Neural cell (in vitro differentiated cells): ENCODE results near the gene SEBOX. TPM values are rescaled to one million over a fixed set of nuclear protein-coding genes. Genes with fewer than 3 reads are reported as not detected.

ENCODE experiments used
- H2AFZ ChIP-seq: fragments of 200-600, 300-800 bp; sonication (generic), shearing (Covaris generic); 2 replicates; pipeline ENCODE4 v1.6.0; 2014; ENCODE audit warnings: low read depth, mild to moderate bottlenecking, antibody characterized with exemption, low read length, moderate library complexity
- H3F3A ChIP-seq: fragments of 200-600 bp; shearing (Covaris generic); 2 replicates; pipeline ENCODE4 v1.6.1; 2016; ENCODE audit warnings: mild to moderate bottlenecking, moderate library complexity, mixed read lengths, antibody characterized with exemption, low read length; ENCODE audit not compliant: insufficient read depth, poor library complexity, severe bottlenecking
- H3K27ac ChIP-seq: fragments of 200-600, 300-800 bp; sonication (generic), shearing (Covaris generic); 2 replicates; pipeline ENCODE4 v1.5.1; 2014; ENCODE audit warnings: mild to moderate bottlenecking, low read length, moderate library complexity
- H3K27me3 ChIP-seq: fragments of 300-800, 200-600 bp; sonication (generic), shearing (Covaris generic); 2 replicates; pipeline ENCODE4 v1.6.0; 2014; ENCODE audit warnings: mild to moderate bottlenecking, low read depth, low read length, moderate library complexity; ENCODE audit not compliant: insufficient read depth
- H3K36me3 ChIP-seq: fragments of 300-800, 200-600 bp; sonication (generic), shearing (Covaris generic); 2 replicates; pipeline ENCODE4 v1.5.1; 2014; ENCODE audit warnings: mild to moderate bottlenecking, antibody characterized with exemption, low read length, moderate library complexity; ENCODE audit not compliant: insufficient read depth
- H3K4me2 ChIP-seq: fragments of 300-800, 200-600 bp; sonication (generic), shearing (Covaris generic); 2 replicates; pipeline ENCODE4 v1.6.0; 2014; ENCODE audit warnings: mild to moderate bottlenecking, low read length
- H3K4me3 ChIP-seq: fragments of 300-800, 200-600 bp; sonication (generic), shearing (Covaris generic); 2 replicates; pipeline ENCODE4 v1.5.1; 2014; ENCODE audit warnings: mild to moderate bottlenecking, low read length, moderate library complexity
- H3K79me2 ChIP-seq: fragments of 200-600 bp; shearing (Covaris generic); replicated peaks from 2 replicates; pipeline ENCODE4 v1.6.0; 2014; ENCODE audit warnings: mild to moderate bottlenecking, low read length, moderate library complexity; ENCODE audit not compliant: insufficient read depth
- H3K9ac ChIP-seq: fragments of 300-800, 200-600 bp; sonication (generic), shearing (Covaris generic); 2 replicates; pipeline ENCODE4 v1.6.1; 2016; ENCODE audit warnings: mild to moderate bottlenecking, low read length, mixed read lengths
- H3K9me2 ChIP-seq: fragments of 200-600 bp; shearing (Covaris generic); 2 replicates; pipeline ENCODE4 v1.6.1; 2016; ENCODE audit warnings: mild to moderate bottlenecking, low read length, mixed read lengths; ENCODE audit not compliant: insufficient read depth
- H3K9me3 ChIP-seq: fragments of 200-600, 300-800 bp; sonication (generic), shearing (Covaris generic); 2 replicates; pipeline ENCODE4 v1.6.1; 2016; ENCODE audit warnings: mild to moderate bottlenecking, mixed run types, low read length, moderate library complexity, mixed read lengths
- H4K20me1 ChIP-seq: fragments of 200-600 bp; shearing (Covaris generic); 2 replicates; pipeline ENCODE4 v1.6.1; 2016; ENCODE audit warnings: mild to moderate bottlenecking, mixed run types; ENCODE audit not compliant: insufficient read depth
- EZH2 ChIP-seq: fragments of 200-600, 300-800 bp; shearing (Covaris generic), sonication (generic); IDR thresholded peaks from 2 replicates; pipeline ENCODE4 v1.6.1; 2014; ENCODE audit warnings: antibody characterized with exemption, low read length, borderline replicate concordance, mild to moderate bottlenecking; ENCODE audit not compliant: insufficient read depth, poor library complexity, severe bottlenecking
- MXI1 ChIP-seq: fragments of 450-650 bp; conservative IDR thresholded peaks from 2 replicates; pipeline ENCODE4 v1.6.1; 2014; ENCODE audit warnings: antibody characterized with exemption, mild to moderate bottlenecking; ENCODE audit not compliant: poor library complexity, severe bottlenecking
- POLR2AphosphoS5 ChIP-seq: IDR thresholded peaks from 2 replicates; pipeline ENCODE4 v1.6.1; 2012
- RAD21 ChIP-seq: fragments of 450-650 bp; conservative IDR thresholded peaks from 2 replicates; pipeline ENCODE4 v1.6.1; 2014; ENCODE audit warnings: antibody characterized with exemption, mild to moderate bottlenecking, moderate library complexity
- SMC3 ChIP-seq: fragments of 450-650 bp; conservative IDR thresholded peaks from 2 replicates; pipeline ENCODE4 v1.6.1; 2014; ENCODE audit warnings: antibody characterized with exemption, mild to moderate bottlenecking, moderate library complexity; ENCODE audit not compliant: poor library complexity
- TAF1 ChIP-seq: IDR thresholded peaks from 2 replicates; pipeline ENCODE4 v1.6.1; 2012; ENCODE audit warnings: low read depth
- polyA plus RNA-seq: library from polyadenylated mRNA; depleted of rRNA; stranded (reverse); fragments of >200 nt; gene quantifications from 2 replicates; pipeline ENCODE4 v1.2.3, GENCODE V29; 2014
- TF ChIP-seq, protein P1 (sequence below): IDR thresholded peaks from 2 replicates; pipeline ENCODE4 v1.6.1; 2012; ENCODE audit warnings: borderline replicate concordance
- TF ChIP-seq, protein P2 (sequence below): fragments of 450-650 bp; IDR thresholded peaks from 2 replicates; pipeline ENCODE4 v1.5.1; 2014; ENCODE audit warnings: antibody characterized with exemption, mild to moderate bottlenecking, moderate library complexity; ENCODE audit not compliant: poor library complexity, severe bottlenecking

Gene SEBOX
- polyA plus RNA-seq, 1 donor from 2014 or later: not detected

DNA sequence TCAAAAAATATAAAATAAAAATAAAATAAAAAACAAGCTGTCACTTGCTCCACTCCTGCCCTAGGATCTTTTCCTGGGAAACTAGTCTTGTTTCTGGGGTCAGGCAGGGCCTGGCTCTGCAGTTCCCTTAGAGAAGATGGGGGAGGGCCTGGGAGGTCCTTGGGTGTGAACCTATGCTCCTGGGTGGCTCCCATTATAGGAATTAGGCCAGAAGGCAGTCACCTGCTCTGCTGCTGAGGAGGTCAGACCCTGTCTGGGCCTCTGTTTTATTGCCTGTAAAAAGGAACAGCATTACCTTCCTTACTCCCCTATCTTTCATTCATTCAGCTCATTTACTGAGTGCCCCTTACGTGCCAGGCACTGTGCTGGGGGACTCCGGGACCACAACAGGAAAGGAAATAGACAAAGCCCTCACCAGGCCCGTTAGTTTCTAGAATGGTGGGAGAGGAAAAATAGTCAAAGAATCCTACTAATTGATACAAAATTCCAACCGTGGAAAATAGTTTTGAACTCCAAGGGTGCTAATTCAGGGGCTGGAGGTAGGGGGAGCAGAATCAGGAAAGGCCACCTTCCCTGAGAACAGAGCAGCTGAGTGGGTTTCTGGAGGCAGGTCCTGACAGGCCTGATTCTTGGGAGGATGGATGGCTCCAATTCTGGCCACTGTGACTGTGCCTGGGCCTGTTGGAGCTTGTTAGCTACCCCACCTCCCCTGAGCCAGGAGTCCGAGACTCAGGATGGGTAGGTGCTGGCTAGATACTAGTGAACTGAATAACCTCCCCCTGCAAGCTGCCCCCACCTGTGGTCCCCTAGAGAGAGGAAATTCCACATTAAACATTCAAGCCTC, 42.4 kb upstream of the SEBOX start:
- no peaks in the 10 kb centered on the region for H3K79me2 ChIP-seq
- H3K9ac ChIP-seq: no peak overlapping the region
- TF ChIP-seq, protein P1, sequence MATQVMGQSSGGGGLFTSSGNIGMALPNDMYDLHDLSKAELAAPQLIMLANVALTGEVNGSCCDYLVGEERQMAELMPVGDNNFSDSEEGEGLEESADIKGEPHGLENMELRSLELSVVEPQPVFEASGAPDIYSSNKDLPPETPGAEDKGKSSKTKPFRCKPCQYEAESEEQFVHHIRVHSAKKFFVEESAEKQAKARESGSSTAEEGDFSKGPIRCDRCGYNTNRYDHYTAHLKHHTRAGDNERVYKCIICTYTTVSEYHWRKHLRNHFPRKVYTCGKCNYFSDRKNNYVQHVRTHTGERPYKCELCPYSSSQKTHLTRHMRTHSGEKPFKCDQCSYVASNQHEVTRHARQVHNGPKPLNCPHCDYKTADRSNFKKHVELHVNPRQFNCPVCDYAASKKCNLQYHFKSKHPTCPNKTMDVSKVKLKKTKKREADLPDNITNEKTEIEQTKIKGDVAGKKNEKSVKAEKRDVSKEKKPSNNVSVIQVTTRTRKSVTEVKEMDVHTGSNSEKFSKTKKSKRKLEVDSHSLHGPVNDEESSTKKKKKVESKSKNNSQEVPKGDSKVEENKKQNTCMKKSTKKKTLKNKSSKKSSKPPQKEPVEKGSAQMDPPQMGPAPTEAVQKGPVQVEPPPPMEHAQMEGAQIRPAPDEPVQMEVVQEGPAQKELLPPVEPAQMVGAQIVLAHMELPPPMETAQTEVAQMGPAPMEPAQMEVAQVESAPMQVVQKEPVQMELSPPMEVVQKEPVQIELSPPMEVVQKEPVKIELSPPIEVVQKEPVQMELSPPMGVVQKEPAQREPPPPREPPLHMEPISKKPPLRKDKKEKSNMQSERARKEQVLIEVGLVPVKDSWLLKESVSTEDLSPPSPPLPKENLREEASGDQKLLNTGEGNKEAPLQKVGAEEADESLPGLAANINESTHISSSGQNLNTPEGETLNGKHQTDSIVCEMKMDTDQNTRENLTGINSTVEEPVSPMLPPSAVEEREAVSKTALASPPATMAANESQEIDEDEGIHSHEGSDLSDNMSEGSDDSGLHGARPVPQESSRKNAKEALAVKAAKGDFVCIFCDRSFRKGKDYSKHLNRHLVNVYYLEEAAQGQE: no peak
- TF ChIP-seq, protein P2, sequence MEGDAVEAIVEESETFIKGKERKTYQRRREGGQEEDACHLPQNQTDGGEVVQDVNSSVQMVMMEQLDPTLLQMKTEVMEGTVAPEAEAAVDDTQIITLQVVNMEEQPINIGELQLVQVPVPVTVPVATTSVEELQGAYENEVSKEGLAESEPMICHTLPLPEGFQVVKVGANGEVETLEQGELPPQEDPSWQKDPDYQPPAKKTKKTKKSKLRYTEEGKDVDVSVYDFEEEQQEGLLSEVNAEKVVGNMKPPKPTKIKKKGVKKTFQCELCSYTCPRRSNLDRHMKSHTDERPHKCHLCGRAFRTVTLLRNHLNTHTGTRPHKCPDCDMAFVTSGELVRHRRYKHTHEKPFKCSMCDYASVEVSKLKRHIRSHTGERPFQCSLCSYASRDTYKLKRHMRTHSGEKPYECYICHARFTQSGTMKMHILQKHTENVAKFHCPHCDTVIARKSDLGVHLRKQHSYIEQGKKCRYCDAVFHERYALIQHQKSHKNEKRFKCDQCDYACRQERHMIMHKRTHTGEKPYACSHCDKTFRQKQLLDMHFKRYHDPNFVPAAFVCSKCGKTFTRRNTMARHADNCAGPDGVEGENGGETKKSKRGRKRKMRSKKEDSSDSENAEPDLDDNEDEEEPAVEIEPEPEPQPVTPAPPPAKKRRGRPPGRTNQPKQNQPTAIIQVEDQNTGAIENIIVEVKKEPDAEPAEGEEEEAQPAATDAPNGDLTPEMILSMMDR: no peak
- TF ChIP-seq RAD21 (no peak), SMC3 (no peak), TAF1 (no peak), MXI1 (no peak), EZH2 (no peak)
- no peaks in the 10 kb centered on the region for H3K9me2 ChIP-seq
- H3K36me3 ChIP-seq: no peaks in the 10 kb centered on the region
- H3K4me3 ChIP-seq: no peak overlapping the region
- H3K27me3 ChIP-seq: no peaks in the 10 kb centered on the region
- H3K27ac ChIP-seq: no peak overlapping the region
- H2AFZ ChIP-seq: no peak overlapping the region
- H3F3A ChIP-seq: peaks cover 4% of the 10 kb centered on the region
- no peak overlapping the region for H3K4me2 ChIP-seq
- H4K20me1 ChIP-seq: no peaks in the 10 kb centered on the region
- H3K9me3 ChIP-seq: no peaks in the 10 kb centered on the region

DNA sequence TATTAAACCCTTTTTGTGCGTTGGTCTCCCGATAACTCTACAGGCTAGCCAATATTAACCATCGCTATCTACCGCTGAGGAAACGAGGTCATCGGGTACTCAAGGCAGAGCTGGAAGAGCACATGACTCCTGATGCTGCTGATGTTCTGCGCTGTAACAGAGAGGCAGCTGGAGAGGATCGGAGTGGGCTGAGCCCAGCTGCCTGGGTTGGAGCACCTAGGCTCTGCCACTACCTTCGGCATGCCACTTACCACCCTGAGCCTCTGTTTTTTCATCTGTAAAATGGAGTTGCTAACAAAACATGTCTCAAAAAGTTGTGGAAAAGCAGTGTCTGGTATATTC, 41.4 kb upstream of the SEBOX start:
- Histone ChIP-seq H4K20me1 (no peaks in the 10 kb centered on the region), H2AFZ (peak overlapping the region; percentile 65), H3K79me2 (no peaks in the 10 kb centered on the region), H3K36me3 (no peaks in the 10 kb centered on the region), H3K27me3 (no peaks in the 10 kb centered on the region), H3K4me3 (peak overlapping the region; percentile 78), H3K9me3 (no peaks in the 10 kb centered on the region), H3K9ac (peak overlapping the region; percentile 69), H3K27ac (no peak overlapping the region), H3F3A (peaks cover 4% of the 10 kb centered on the region), H3K9me2 (no peaks in the 10 kb centered on the region), H3K4me2 (peak overlapping the region; percentile 73)
- TF ChIP-seq POLR2AphosphoS5 (peak; percentile 9), RAD21 (no peak), MXI1 (no peak)
